Measurements from ENCODE around the gene ANKRD11.
"Not testable (repeated sequence)": the region's sequence is repeated elsewhere in the genome, so short reads cannot be mapped to it uniquely, and the experiment has no call there.

The ANKRD11 gene

DNA sequence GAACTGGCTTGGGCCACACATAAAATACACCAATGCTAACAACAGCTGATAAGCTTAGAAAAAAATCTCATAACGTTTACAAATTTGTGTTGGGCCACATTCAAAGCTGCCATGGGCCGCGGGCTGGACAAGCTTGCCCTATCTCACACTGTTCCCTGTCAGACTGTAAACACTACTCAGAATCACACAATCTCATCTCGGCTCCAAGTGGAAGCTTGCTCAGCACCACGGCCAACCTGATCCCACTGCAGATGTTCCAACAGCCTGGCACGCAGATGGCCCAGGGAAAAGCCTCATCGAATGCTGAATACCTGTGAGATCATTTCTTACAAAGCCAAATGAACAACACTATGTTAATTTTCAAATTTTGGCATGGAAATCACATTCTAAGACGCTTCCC is 125.8 kb downstream of the ANKRD11 start:
- ChIA-PET POLR2A (no interaction called here), CTCF (interaction anchor here (0.9 to 1.3 kb wide), 4 partner anchors 18 to 124 kb away, joined by 3 read pairs; no protein-coding TSS in a partner anchor)
- TF ChIP-seq, protein P1, sequence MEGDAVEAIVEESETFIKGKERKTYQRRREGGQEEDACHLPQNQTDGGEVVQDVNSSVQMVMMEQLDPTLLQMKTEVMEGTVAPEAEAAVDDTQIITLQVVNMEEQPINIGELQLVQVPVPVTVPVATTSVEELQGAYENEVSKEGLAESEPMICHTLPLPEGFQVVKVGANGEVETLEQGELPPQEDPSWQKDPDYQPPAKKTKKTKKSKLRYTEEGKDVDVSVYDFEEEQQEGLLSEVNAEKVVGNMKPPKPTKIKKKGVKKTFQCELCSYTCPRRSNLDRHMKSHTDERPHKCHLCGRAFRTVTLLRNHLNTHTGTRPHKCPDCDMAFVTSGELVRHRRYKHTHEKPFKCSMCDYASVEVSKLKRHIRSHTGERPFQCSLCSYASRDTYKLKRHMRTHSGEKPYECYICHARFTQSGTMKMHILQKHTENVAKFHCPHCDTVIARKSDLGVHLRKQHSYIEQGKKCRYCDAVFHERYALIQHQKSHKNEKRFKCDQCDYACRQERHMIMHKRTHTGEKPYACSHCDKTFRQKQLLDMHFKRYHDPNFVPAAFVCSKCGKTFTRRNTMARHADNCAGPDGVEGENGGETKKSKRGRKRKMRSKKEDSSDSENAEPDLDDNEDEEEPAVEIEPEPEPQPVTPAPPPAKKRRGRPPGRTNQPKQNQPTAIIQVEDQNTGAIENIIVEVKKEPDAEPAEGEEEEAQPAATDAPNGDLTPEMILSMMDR (IDR thresholded peaks at IDR 0.05; ENCODE audit: control extremely low read depth, extremely low read depth, low read depth, missing control alignments): no peak
- DNase-seq (ENCODE audit: extremely low spot score): no peak

DNA sequence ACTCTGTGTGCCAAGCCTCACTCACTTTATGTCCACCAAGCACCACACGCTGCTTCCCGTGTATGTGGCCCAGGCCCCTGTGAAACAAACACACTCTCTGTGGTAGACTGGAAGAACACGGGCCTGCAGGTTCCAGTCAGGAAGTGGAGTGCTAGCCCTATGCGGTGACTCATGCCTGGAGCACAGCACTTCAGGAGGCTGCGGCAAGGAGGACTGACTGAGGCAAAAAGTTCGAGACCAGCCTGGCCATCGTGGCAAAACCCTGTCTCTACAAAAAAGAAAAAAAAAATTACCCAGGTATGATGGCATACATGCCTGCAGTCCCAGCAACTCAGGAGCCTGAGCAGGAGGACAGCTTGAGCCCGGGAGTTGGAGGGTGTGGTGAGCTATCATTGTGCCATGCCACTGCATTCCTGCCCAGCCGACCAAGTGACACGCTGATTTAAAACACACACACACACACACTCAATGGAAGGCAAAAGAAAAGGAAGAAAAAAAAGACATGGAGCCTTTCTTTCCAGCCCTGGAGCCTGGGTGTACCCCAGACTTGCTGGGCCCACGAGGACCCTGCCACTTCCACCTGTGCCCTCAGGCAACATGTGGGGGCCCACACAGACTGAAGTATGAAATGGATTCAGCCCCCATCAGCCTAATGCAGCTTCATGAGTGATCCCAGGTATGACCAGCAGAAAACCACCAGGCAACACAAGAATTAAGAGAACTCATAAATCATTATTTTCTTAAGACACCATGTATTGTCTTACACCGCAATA is 126.6 kb downstream of the ANKRD11 start:
- TF ChIP-seq, protein P1 (IDR thresholded peaks at IDR 0.05; ENCODE audit: control extremely low read depth, extremely low read depth, low read depth, missing control alignments): no peak
- ChIA-PET POLR2A (no interaction called here), CTCF (interaction anchor here (1.3 kb wide), 2 partner anchors 19 to 123 kb away, joined by 3 read pairs; no protein-coding TSS in a partner anchor)
- no peak for DNase-seq (ENCODE audit: extremely low spot score)

DNA sequence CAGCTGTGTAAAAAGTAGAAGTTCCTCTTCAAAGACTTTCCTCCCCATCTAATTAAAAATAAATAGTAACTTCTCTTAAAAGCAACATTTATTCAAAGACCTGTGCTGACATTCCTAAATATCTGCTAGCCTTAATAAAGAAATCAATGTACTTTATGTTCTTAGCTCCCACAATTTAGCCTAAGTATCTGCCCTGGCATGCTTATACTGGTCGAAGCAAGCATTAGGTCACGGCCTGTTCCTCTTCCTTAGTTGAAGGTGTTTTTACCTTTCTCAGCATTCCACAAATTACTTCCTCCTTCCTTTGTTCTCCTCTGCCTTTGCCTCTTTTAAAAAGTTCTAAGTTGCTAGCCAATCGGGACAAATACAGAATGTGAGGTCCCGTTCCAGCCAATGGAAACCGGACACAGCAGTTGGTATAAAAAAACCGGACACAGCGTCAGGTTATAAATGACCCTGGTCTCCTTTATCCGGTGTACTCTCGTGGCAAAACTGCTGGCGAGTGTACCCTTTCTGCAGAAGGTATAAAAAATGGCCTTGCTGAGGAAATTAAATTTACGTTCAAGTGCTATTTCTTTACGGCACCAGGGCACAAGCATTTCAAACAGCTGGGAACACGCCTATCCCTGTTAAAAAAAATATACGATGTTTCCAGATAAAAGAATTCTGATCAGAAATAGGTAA is 127.7 kb downstream of the ANKRD11 start:
- POLR2A ChIA-PET; DNase-seq (ENCODE audit: extremely low spot score): not testable (repeated sequence)
- CTCF ChIA-PET: interaction anchor here (1.0 to 1.1 kb wide), 2 partner anchors 10 to 48 kb away, joined by 3 read pairs; no protein-coding TSS in a partner anchor

DNA sequence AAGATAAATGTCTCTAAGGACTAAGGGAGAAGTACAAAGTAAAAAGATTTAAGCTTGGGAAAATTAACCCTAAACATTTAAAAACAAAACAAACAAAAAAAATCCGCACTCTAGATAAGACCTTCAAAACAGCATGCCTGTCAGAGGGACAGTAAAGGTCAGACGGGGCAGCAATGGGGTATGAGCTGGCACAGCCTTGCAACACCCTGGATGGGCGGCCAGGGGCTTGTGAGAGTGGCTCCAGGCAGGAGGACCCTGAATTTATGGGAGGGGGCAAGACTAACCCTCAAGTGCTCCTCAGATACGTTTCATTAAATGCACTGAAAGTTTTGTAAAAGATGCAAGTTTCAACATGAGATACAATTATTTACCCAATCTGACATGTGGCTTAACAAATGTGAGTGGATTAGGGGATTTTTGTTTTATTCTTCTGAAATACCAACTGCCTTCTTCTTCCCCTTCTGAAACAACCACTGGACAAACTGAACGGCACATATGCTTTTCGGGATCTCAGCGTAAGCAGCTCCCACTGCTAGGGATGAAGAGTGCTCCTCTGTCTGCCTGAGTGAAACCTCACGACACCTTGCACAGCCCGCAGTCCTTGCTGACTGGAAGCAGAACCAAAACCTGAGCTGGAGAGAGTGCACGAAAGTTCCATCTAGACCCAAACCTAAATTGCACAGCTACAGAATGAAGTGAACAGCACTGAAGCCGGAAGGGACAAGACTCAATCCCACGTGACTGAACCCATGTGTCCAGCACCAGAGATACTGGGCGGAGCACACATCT is 128.4 kb downstream of the ANKRD11 start:
- TF ChIP-seq, protein P1 (IDR thresholded peaks at IDR 0.05; ENCODE audit: control extremely low read depth, extremely low read depth, low read depth, missing control alignments): no peak
- ChIA-PET CTCF (interaction anchor here (0.8 to 1.8 kb wide), 8 partner anchors 9 to 48 kb away, joined by 3 to 8 read pairs (median 4); no protein-coding TSS in a partner anchor), POLR2A (no interaction called here)
- DNase-seq (ENCODE audit: extremely low spot score): peak; percentile 75

DNA sequence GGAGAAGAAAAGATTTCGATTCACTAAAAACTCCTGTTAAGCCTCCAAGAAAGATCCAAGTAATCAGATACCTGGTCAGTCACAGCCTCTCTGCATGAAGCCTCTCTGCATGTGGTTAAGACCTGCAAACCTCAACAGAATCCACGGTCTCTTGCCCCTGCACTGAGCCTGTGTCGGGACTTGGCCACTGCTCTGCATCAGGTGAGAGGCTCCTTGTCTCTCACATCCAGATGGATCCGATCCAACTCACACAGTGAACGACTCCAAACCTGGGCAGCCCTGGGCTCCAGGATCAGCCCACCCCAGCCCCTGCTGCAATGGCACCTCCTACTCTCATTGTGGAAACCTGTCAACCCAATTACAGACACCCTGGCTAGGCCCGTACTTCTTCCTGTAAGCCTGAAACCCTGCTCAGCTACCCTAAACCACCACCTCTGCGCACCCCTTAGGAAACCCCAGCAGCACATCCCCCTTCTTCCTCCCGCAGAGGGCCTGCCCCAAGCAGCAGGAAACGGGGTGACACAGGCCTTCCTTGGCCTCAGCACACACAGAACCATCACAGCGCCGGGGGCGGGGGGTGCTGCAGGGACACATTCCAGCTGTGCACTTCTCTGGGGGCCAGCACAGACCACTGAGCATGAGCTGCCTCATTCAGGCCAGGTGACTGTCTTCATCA is 129.5 kb downstream of the ANKRD11 start:
- DNase-seq (ENCODE audit: extremely low spot score): peak; percentile 71
- TF ChIP-seq, protein P1 (IDR thresholded peaks at IDR 0.05; ENCODE audit: control extremely low read depth, extremely low read depth, low read depth, missing control alignments): no peak
- ChIA-PET POLR2A (no interaction called here), CTCF (interaction anchor here (0.8 to 1.8 kb wide), 6 partner anchors 11 to 30 kb away, joined by 3 to 8 read pairs (median 4); no protein-coding TSS in a partner anchor)

DNA sequence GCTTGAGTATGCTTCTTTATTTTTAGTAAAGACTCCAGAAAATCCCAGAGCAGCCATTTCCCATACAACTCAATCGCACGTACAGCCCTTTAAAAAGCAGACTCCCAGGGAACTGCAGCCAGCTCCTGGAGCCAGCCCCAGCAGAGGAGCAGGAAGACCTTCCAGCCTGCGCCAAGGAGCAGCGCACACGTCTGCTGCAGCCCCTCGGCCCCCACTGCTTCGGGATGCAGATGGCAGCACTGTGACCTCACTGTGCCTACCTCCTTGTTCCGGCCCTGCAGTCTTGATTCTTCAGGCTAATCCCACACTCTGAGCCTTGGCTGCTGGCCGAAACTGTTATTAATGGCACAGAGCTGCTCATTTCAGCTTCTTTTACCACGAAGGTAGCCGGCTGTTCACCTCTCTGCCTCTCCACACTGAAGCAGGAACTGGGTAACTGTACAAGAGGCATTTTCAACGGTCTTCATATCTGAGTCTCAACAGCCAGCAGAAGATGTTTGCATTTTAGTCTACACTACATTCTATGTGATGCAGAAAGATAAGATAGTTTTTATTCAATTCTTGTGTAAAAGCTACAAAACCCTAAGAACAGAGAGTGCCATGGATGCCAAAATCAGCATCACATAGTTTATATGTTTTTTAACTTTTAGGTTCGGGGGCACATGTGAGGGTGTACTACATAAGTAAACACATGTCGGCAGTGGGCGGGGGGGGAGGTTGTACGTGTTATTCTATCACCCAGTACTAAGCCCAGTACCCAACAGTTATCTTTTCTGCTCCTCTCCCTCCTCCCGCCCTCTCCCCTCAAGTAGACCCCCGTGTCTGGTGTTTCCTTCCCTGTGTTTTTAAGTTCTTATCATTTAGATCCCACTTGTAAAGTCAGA is 130.9 kb downstream of the ANKRD11 start:
- DNase-seq (ENCODE audit: extremely low spot score): no peak
- TF ChIP-seq, protein P1 (IDR thresholded peaks at IDR 0.05; ENCODE audit: control extremely low read depth, extremely low read depth, low read depth, missing control alignments): no peak
- POLR2A ChIA-PET: no interaction called here
- CTCF ChIA-PET: interaction anchor here (1.2 kb wide), 1 partner anchor 14 kb away, joined by 4 read pairs; no protein-coding TSS in a partner anchor
